GM18951 (cell line): ENCODE data around the gene TTC16.

Experiments
- POLR2A ChIP-seq: IDR thresholded peaks from 4 replicates; pipeline ENCODE4 v1.6.1; 2011; ENCODE audit warnings: mild to moderate bottlenecking; ENCODE audit not compliant: insufficient read length, insufficient read depth; ENCODE audit errors: extremely low read depth
- in situ Hi-C: fragments of 300-500 bp; cut with MboI; formaldehyde crosslinking; loops from one replicate; pipeline ENCODE4 v1.12.0; 2022; ENCODE audit warnings: low sequenced_read_pairs, mixed read lengths, inconsistent platforms; ENCODE audit not compliant: unreplicated experiment

Gene TTC16

GRCh38 chr9:127715470-127716337 lies at the start of gene TTC16, which contains the start of gene PTRH1:
Gene TTC16 (plus strand): TSS chr9:127716079. CDS start chr9:127716146, 67 bp downstream.
Gene PTRH1 (minus strand): TSS chr9:127715663. CDS start chr9:127715639, 24 bp downstream.
- in situ Hi-C loops: no loop called here
- TF ChIP-seq POLR2A: peak; percentile 56

GRCh38 chr9:127667127-127667844 lies 48.6 kb upstream of the TTC16 start:
- TF ChIP-seq POLR2A: no peak
- in situ Hi-C loops: no loop called here

- no peak for TF ChIP-seq POLR2A
- in situ Hi-C loops: no loop called here
These were observed 48.0 kb upstream of the TTC16 start for GRCh38 chr9:127667906-127668305.

- TF ChIP-seq POLR2A: no peak
- in situ Hi-C loops: no loop called here
These were observed 42.6 kb upstream of the TTC16 start for GRCh38 chr9:127673234-127673633.

- TF ChIP-seq POLR2A: no peak
- in situ Hi-C loops: no loop called here
These were observed 39.2 kb upstream of the TTC16 start for GRCh38 chr9:127676638-127677037.

GRCh38 chr9:127679506-127679905 lies 36.4 kb upstream of the TTC16 start:
- no peak for TF ChIP-seq POLR2A
- in situ Hi-C loops: no loop called here

- TF ChIP-seq POLR2A: no peak
- in situ Hi-C loops: no loop called here
These were observed 35.7 kb upstream of the TTC16 start for GRCh38 chr9:127680226-127680625.

GRCh38 chr9:127680846-127681245 lies 35.0 kb upstream of the TTC16 start:
- in situ Hi-C loops: no loop called here
- TF ChIP-seq POLR2A: no peak

GRCh38 chr9:127682351-127683136 lies 33.3 kb upstream of the TTC16 start:
- in situ Hi-C loops: no loop called here
- TF ChIP-seq POLR2A: no peak

- TF ChIP-seq POLR2A: no peak
- in situ Hi-C loops: no loop called here
These were observed 32.2 kb upstream of the TTC16 start for GRCh38 chr9:127683723-127684122.

GRCh38 chr9:127684576-127684975 lies 31.3 kb upstream of the TTC16 start:
- in situ Hi-C loops: no loop called here
- no peak for TF ChIP-seq POLR2A

- in situ Hi-C loops: no loop called here
These were observed 29.2 kb upstream of the TTC16 start for GRCh38 chr9:127686461-127687393.

More at GRCh38 chr9:127686461-127687393, 29.2 kb upstream of the TTC16 start:
- no peak for TF ChIP-seq POLR2A
